GM12878 (cell line): ENCODE measurements around the gene HAPLN2. TPM values are rescaled to one million over a fixed set of nuclear protein-coding genes. Genes with fewer than 3 reads are reported as not detected.

Source experiments
- ATAC-seq: fragments of 200-7000 bp; cut with Tn5 transposase; 3 replicates; pipeline ENCODE4 v1.9.1; 2020; ENCODE audit warnings: mild to moderate bottlenecking, moderate library complexity
- BruUV-seq: library from RNA; stranded (reverse); fragments of 400-500 nt; replicated peaks from 2 replicates; lab custom pipeline; 2021; lab: Mats Ljungman, UMichigan
- CTCF ChIA-PET: fragments of 300-600 bp; sonication (Branson Sonifier 250); formaldehyde crosslinking; extraction: SDS; loops from one replicate; lab custom pipeline; 2021; ENCODE audit warnings: inconsistent platforms; lab: Yijun Ruan, JAX
- POLR2A ChIA-PET: fragments of 350-600 bp; formaldehyde crosslinking; extraction: SDS; loops from one replicate; lab custom pipeline; 2021; ENCODE audit warnings: inconsistent platforms; lab: Charles Lee
- RAD21 ChIA-PET: fragments of 300-600 bp; sonication (Branson Sonifier 250); formaldehyde crosslinking; loops from one replicate; lab custom pipeline; 2023; ENCODE audit warnings: antibody characterized with exemption; ENCODE audit not compliant: unreplicated experiment; lab: Charles Lee
- SMC1A ChIA-PET: fragments of 300-600 bp; sonication (Branson Sonifier 250); formaldehyde crosslinking; loops from one replicate; lab custom pipeline; 2023; ENCODE audit not compliant: unreplicated experiment, uncharacterized antibody; lab: Charles Lee
- DNase-seq: peaks from one replicate; pipeline ENCODE4 v3.0.0-alpha.2; 2011; ENCODE audit warnings: low read depth, low spot score
- FAIRE-seq: peaks from 3 replicates; lab custom pipeline; 2011; peaks lifted over from hg19 to GRCh38; lab: Jason Lieb, UNC
- H2AFZ ChIP-seq: 2 replicates; pipeline ENCODE4 v1.6.0; 2011; ENCODE audit warnings: low read depth, low read length, control low read depth; ENCODE audit not compliant: control insufficient read depth
- H3K27ac ChIP-seq: 2 replicates; pipeline ENCODE4 v1.5.1; 2011; ENCODE audit warnings: control low read depth; ENCODE audit not compliant: control insufficient read depth, insufficient read depth
- H3K27me3 ChIP-seq, 2 experiments: replicated peaks in 1 of 2; 2 replicates each; pipeline versions ENCODE4 v1.6.0 to v1.6.1; 2011; ENCODE audit warnings: low read length in 1 of 2; ENCODE audit not compliant: control insufficient read depth in 2 of 2, insufficient read depth in 2 of 2
- H3K36me3 ChIP-seq, 2 experiments: 2 replicates each; pipeline ENCODE4 v1.5.1; 2011; ENCODE audit warnings: low read length in 1 of 2; ENCODE audit not compliant: control insufficient read depth in 2 of 2, insufficient read depth in 2 of 2
- H3K4me1 ChIP-seq: 2 replicates; pipeline ENCODE4 v1.6.1; 2011; ENCODE audit warnings: mild to moderate bottlenecking, low read length, moderate library complexity, mixed read lengths; ENCODE audit not compliant: control insufficient read depth, insufficient read depth
- H3K4me2 ChIP-seq: 2 replicates; pipeline ENCODE4 v1.6.0; 2011; ENCODE audit warnings: control low read depth; ENCODE audit not compliant: control insufficient read depth, insufficient read depth
- H3K4me3 ChIP-seq: fragments of 200-600 bp; sonication (generic); 2 replicates; pipeline ENCODE4 v1.5.1; 2016
- H3K79me2 ChIP-seq: 2 replicates; pipeline ENCODE4 v1.6.0; 2011; ENCODE audit warnings: low read length; ENCODE audit not compliant: control insufficient read depth, insufficient read depth
- H3K9ac ChIP-seq: 2 replicates; pipeline ENCODE4 v1.8.0; 2011; ENCODE audit warnings: low read length, control low read depth, mixed read lengths; ENCODE audit not compliant: control insufficient read depth, insufficient read depth
- H3K9me3 ChIP-seq: replicated peaks from 3 replicates; pipeline ENCODE4 v1.5.1; 2011; ENCODE audit warnings: mild to moderate bottlenecking, low read length; ENCODE audit not compliant: control insufficient read depth, insufficient read depth
- H4K20me1 ChIP-seq: 2 replicates; pipeline ENCODE4 v1.6.0; 2011; ENCODE audit not compliant: control insufficient read depth, insufficient read depth
- BCL11A ChIP-seq: IDR thresholded peaks from 2 replicates; pipeline ENCODE4 v1.6.1; 2011; ENCODE audit warnings: low read depth, low read length
- BHLHE40 ChIP-seq, 2 experiments: fragments of 450-650 bp in 1 of 2; IDR thresholded peaks; 2 replicates each; pipeline ENCODE4 v1.6.1; 2011 to 2017; ENCODE audit warnings: low read depth in 2 of 2, borderline replicate concordance in 1 of 2, improper control_type of control experiment in 1 of 2, low read length in 1 of 2, mild to moderate bottlenecking in 1 of 2
- CHD2 ChIP-seq: IDR thresholded peaks from 2 replicates; pipeline ENCODE4 v1.6.1; 2011; ENCODE audit warnings: low read depth, low read length, improper control_type of control experiment, borderline replicate concordance
- IRF4 ChIP-seq: IDR thresholded peaks from 2 replicates; pipeline ENCODE4 v1.6.1; 2011; ENCODE audit warnings: low read depth, low read length
- MEF2A ChIP-seq: IDR thresholded peaks from 2 replicates; pipeline ENCODE4 v1.6.1; 2011; ENCODE audit warnings: low read depth, mild to moderate bottlenecking, low read length, moderate library complexity; ENCODE audit not compliant: insufficient read depth
- POLR2AphosphoS5 ChIP-seq: IDR thresholded peaks from 2 replicates; pipeline ENCODE4 v1.6.1; 2011; ENCODE audit warnings: mild to moderate bottlenecking, low read length, inconsistent platforms
- SMARCA5 ChIP-seq: fragments of 450-650 bp; IDR thresholded peaks from 2 replicates; pipeline ENCODE4 v1.6.1; 2017; ENCODE audit warnings: mild to moderate bottlenecking
- SP1 ChIP-seq: IDR thresholded peaks from one replicate; pipeline ENCODE4 v1.6.1; 2011; ENCODE audit warnings: low read depth, low read length
- SUZ12 ChIP-seq: fragments of 200-600 bp; sonication (generic); IDR thresholded peaks from one replicate; pipeline ENCODE4 v1.6.1; 2018; ENCODE audit warnings: antibody characterized with exemption, mild to moderate bottlenecking; ENCODE audit not compliant: unreplicated experiment
- YBX1 ChIP-seq: fragments of 450-650 bp; IDR thresholded peaks from 2 replicates; pipeline ENCODE4 v1.6.1; 2016; ENCODE audit warnings: antibody characterized with exemption
- ZNF622 ChIP-seq: fragments of 450-650 bp; IDR thresholded peaks from 2 replicates; pipeline ENCODE4 v1.6.1; 2017; ENCODE audit warnings: mild to moderate bottlenecking, inconsistent platforms
- WGBS: methylation state at CpG from one replicate; pipeline ENCODE4 v1.1.6; 2016; ENCODE audit warnings: low lambda C conversion rate; ENCODE audit not compliant: insufficient replicate concordance, insufficient coverage; ENCODE audit errors: missing lambda C conversion rate; 5-methylcytosine and 5-hydroxymethylcytosine counted together
- in situ Hi-C: fragments of 300-500 bp; cut with MboI; formaldehyde crosslinking; loops from 9 replicates; pipeline ENCODE4 v1.14.3; 2018; ENCODE audit warnings: mixed read lengths
- intact Hi-C: fragments of 100-400 bp; cut with micrococcal nuclease; formaldehyde crosslinking; loops from one replicate; pipeline ENCODE4 v1.14.2; 2022; ENCODE audit not compliant: unreplicated experiment
- polyA plus RNA-seq, 11 experiments: library from polyadenylated mRNA; depleted of rRNA in 4 of 11; unstranded in 6 of 11; stranded (reverse) in 5 of 11; fragments of >200 nt; fragmentation: Nextera tagmentation in 4 of 11; fragmentation: Illumina TruSeq in 1 of 11; extraction: Ambion mirVana in 4 of 11; extraction: Trizol in 1 of 11; gene quantifications; 1 replicate in 1 of 11; 2 replicates in 10 of 11; pipeline versions ENCODE4 v1.2.1 to v1.2.3, GENCODE V29; 2011 to 2016; ENCODE audit warnings: inconsistent platforms in 2 of 11, missing spikeins in 2 of 11, low read depth in 1 of 11
- total RNA-seq, 4 experiments: library from RNA; depleted of rRNA in 3 of 4; stranded (reverse); fragments of >200 nt in 3 of 4; fragmentation: Illumina TruSeq in 1 of 4; extraction: Trizol in 1 of 4; gene quantifications; 2 replicates each; pipeline versions ENCODE4 v1.2.1 to v1.2.3, GENCODE V29; 2013 to 2021
- TF ChIP-seq, protein P1 (sequence below): fragments of 450-650 bp; IDR thresholded peaks from 2 replicates; pipeline ENCODE4 v1.6.1; 2017; ENCODE audit warnings: borderline replicate concordance
- TF ChIP-seq, protein P2 (sequence below): fragments of 450-650 bp; IDR thresholded peaks from 2 replicates; pipeline ENCODE4 v1.6.1; 2017; ENCODE audit warnings: antibody characterized with exemption, mild to moderate bottlenecking, moderate library complexity
- TF ChIP-seq, protein P3 (sequence below): fragments of 450-650 bp; IDR thresholded peaks from 2 replicates; pipeline ENCODE4 v1.6.1; 2017; ENCODE audit warnings: mild to moderate bottlenecking, moderate library complexity

Gene HAPLN2
- total and polyA plus RNA-seq, 10 of the 15 experiments (the other 5 are each of a cell fraction or from before 2014, with no cell fraction given), result 0.15 to 0.24 TPM; not detected in 8

DNA sequence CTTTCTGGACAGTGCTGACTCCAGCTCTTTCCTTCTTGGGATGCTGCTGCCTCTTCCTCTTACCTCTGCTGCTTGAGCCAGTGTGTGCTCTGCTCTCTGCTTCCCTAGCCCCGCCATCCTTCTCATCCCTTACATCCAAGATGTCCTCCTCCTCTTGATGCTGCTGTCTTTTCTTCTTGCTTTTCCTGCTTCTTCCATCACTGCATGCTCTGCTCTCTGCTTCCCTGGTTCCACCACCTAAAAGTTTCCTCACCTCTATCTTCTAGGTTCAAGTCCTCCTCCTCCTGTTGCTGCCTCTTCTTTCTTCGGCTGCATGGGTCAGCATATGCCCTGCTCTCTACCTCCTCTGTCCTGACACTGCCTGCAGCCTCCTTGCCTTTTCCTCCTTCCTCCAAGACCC lies 24.2 kb upstream of the HAPLN2 start (continued):
- TF ChIP-seq, protein P1, sequence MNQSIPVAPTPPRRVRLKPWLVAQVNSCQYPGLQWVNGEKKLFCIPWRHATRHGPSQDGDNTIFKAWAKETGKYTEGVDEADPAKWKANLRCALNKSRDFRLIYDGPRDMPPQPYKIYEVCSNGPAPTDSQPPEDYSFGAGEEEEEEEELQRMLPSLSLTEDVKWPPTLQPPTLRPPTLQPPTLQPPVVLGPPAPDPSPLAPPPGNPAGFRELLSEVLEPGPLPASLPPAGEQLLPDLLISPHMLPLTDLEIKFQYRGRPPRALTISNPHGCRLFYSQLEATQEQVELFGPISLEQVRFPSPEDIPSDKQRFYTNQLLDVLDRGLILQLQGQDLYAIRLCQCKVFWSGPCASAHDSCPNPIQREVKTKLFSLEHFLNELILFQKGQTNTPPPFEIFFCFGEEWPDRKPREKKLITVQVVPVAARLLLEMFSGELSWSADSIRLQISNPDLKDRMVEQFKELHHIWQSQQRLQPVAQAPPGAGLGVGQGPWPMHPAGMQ, result no peak
- no peak for TF ChIP-seq BHLHE40 (IDR thresholded peaks at IDR 0.05; ENCODE audit: borderline replicate concordance in 1 of 2, low read depth in 2 of 2, low read length in 1 of 2)
- TF ChIP-seq SUZ12, result no peak
- TF ChIP-seq, protein P2, sequence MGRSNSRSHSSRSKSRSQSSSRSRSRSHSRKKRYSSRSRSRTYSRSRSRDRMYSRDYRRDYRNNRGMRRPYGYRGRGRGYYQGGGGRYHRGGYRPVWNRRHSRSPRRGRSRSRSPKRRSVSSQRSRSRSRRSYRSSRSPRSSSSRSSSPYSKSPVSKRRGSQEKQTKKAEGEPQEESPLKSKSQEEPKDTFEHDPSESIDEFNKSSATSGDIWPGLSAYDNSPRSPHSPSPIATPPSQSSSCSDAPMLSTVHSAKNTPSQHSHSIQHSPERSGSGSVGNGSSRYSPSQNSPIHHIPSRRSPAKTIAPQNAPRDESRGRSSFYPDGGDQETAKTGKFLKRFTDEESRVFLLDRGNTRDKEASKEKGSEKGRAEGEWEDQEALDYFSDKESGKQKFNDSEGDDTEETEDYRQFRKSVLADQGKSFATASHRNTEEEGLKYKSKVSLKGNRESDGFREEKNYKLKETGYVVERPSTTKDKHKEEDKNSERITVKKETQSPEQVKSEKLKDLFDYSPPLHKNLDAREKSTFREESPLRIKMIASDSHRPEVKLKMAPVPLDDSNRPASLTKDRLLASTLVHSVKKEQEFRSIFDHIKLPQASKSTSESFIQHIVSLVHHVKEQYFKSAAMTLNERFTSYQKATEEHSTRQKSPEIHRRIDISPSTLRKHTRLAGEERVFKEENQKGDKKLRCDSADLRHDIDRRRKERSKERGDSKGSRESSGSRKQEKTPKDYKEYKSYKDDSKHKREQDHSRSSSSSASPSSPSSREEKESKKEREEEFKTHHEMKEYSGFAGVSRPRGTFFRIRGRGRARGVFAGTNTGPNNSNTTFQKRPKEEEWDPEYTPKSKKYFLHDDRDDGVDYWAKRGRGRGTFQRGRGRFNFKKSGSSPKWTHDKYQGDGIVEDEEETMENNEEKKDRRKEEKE, result no peak
- no peak for TF ChIP-seq CHD2
- TF ChIP-seq, all 136 proteins: peak for 0

DNA sequence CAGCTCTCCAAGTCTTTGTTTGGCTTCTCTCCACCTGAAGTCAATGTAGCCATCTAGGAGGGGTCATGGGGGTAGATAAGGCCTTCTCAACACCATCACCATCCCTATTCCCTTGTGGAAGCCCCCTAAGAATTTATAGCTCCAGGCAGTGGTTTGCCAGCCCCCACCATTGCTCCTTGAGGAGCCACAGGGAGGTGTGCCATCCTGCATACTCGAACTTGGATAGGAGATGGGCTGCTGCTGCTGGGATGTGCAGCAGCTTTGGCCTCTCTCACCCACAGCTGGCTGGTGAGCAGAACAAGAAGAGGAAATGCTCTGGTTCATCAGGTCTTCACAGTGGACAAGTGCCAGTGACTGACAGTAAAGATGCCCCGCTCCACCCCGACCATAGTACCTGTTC lies 22.8 kb upstream of the HAPLN2 start:
- ChIA-PET POLR2A (interaction anchor here (0.5 kb wide), 1 partner anchor 152 kb away, joined by 5 read pairs; no protein-coding TSS in a partner anchor), SMC1A (interaction anchor here (0.8 to 1.0 kb wide), 2 partner anchors 100 to 102 kb away, joined by 3 to 4 read pairs; no protein-coding TSS in a partner anchor), CTCF (interaction anchor here (1.8 kb wide), 1 partner anchor 12 kb away, joined by 9 read pairs; no protein-coding TSS in a partner anchor), RAD21 (no interaction called here)
- Histone ChIP-seq H2AFZ (no peak overlapping the region), H3K4me1 (peaks cover 3% of the 10 kb centered on the region), H4K20me1 (no peaks in the 10 kb centered on the region), H3K9ac (no peak overlapping the region), H3K4me3 (no peak overlapping the region), H3K27ac (no peak overlapping the region), H3K79me2 (peaks cover 34% of the 10 kb centered on the region), H3K36me3 (peaks cover 27 to 31% of the 10 kb centered on the region in 2 experiments; a peak in 3 of 4 replicates), H3K4me2 (no peak overlapping the region), H3K27me3 (no peaks in the 10 kb centered on the region), H3K9me3 (no peaks in the 10 kb centered on the region)
- FAIRE-seq (no peak), ATAC-seq (no peak), DNase-seq (no peak)
- intact Hi-C loops (no loop called here), in situ Hi-C loops (no loop called here)
- TF ChIP-seq POLR2AphosphoS5 (no peak), SP1 (no peak), BCL11A (no peak), MEF2A (no peak), BHLHE40 (IDR thresholded peaks at IDR 0.05; ENCODE audit: borderline replicate concordance in 1 of 2, low read depth in 2 of 2, low read length in 1 of 2) (no peak), SMARCA5 (no peak), YBX1 (no peak), IRF4 (no peak), ZNF622 (no peak)
- TF ChIP-seq, protein P3, sequence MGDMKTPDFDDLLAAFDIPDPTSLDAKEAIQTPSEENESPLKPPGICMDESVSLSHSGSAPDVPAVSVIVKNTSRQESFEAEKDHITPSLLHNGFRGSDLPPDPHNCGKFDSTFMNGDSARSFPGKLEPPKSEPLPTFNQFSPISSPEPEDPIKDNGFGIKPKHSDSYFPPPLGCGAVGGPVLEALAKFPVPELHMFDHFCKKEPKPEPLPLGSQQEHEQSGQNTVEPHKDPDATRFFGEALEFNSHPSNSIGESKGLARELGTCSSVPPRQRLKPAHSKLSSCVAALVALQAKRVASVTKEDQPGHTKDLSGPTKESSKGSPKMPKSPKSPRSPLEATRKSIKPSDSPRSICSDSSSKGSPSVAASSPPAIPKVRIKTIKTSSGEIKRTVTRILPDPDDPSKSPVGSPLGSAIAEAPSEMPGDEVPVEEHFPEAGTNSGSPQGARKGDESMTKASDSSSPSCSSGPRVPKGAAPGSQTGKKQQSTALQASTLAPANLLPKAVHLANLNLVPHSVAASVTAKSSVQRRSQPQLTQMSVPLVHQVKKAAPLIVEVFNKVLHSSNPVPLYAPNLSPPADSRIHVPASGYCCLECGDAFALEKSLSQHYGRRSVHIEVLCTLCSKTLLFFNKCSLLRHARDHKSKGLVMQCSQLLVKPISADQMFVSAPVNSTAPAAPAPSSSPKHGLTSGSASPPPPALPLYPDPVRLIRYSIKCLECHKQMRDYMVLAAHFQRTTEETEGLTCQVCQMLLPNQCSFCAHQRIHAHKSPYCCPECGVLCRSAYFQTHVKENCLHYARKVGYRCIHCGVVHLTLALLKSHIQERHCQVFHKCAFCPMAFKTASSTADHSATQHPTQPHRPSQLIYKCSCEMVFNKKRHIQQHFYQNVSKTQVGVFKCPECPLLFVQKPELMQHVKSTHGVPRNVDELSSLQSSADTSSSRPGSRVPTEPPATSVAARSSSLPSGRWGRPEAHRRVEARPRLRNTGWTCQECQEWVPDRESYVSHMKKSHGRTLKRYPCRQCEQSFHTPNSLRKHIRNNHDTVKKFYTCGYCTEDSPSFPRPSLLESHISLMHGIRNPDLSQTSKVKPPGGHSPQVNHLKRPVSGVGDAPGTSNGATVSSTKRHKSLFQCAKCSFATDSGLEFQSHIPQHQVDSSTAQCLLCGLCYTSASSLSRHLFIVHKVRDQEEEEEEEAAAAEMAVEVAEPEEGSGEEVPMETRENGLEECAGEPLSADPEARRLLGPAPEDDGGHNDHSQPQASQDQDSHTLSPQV, result no peak
- BruUV-seq, result no TSS peak
- 98% methylated on average over 3 of the region's 3 CpGs for WGBS
